ENCODE data around the gene HIVEP1. TPM values are rescaled to one million over a fixed set of nuclear protein-coding genes. Genes with fewer than 3 reads are reported as not detected.

Gene HIVEP1
- polyA plus RNA-seq, 3 donors = 1.7 to 8.7 (median 2.7) TPM

DNA sequence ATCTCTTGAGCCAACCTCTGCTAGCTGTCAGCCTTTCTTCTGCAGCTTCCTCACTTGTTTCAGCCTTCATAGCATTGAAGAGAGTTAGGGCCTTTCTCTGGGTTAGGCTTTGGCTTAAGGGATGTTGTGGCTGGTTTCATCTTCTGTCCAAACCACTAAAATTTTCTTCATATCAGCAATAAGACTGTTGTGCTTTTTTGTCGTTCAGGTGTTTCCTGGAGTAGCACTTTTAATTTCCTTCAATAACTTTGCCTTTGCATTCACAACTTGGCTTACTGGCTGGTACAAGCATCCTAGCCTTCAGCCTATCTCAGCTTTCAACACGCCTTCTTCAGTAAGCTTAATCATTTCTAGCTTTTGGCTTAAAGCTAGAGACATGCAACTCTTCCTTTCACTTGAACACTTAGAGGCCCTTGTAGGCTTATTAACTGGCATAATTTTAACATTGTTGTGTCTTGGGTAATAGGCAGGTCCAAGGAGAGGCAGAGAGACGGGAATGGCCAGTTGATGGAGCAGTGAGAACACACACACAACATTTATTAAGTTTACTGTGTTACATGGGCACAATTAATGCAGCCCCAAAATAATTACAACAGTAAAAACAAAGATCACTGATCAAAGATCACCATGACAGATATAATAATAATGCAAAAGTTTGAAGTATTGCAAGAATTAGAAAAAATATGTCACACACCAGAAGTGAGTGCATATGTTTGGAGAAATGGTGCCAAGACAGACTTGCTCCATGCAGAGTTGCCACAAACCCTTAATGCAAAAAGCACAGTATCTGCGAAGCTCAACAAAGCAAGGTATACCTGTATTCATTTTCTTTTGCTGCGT lies 98.6 kb downstream of the HIVEP1 start:
- WGBS (ENCODE audit: insufficient coverage) = 42% methylated on average over 2 of the region's 5 CpGs
- intact Hi-C loops (cut with micrococcal nuclease) = no loop called here
- Histone ChIP-seq H3K4me2 (replicated peaks; ENCODE audit: extremely low read depth, low read length, poor library complexity, severe bottlenecking) (no peak overlapping the region), H4K20me1 (ENCODE audit: insufficient read depth, low read length) (no peaks in the 10 kb centered on the region), H3K27ac (ENCODE audit: low read depth in 1 of 2, low read length in 2 of 2) (no peak overlapping the region), H3K4me1 (ENCODE audit: control insufficient read depth in 1 of 2, insufficient read depth in 2 of 2, low read length in 2 of 2) (peaks cover 5% of the 10 kb centered on the region in 2 donors), H2AFZ (ENCODE audit: insufficient read depth, low read depth, low read length, poor library complexity, severe bottlenecking) (no peak overlapping the region), H3K4me3 (replicated peaks in 1 of 3; ENCODE audit: low read depth in 2 of 3, low read length in 3 of 3) (no peak overlapping the region), H3K36me3 (replicated peaks in 1 of 2; ENCODE audit: control insufficient read depth in 1 of 2, insufficient read depth in 2 of 2, low read length in 2 of 2) (peaks cover 2 to 14% of the 10 kb centered on the region in 2 donors), H3K9me3 (replicated peaks in 1 of 2; ENCODE audit: control insufficient read depth in 1 of 2, insufficient read depth in 1 of 2, low read length in 2 of 2) (peaks cover 0 to 2% of the 10 kb centered on the region in 2 donors), H3K27me3 (ENCODE audit: control insufficient read depth in 2 of 2, insufficient read depth in 2 of 2, low read length in 2 of 2) (no peaks in the 10 kb centered on the region), H3K9ac (ENCODE audit: insufficient read depth, low read length, poor library complexity, severe bottlenecking) (no peak overlapping the region), H3K79me2 (ENCODE audit: insufficient read depth, low read length) (no peaks in the 10 kb centered on the region)
- TF ChIP-seq, protein P1, sequence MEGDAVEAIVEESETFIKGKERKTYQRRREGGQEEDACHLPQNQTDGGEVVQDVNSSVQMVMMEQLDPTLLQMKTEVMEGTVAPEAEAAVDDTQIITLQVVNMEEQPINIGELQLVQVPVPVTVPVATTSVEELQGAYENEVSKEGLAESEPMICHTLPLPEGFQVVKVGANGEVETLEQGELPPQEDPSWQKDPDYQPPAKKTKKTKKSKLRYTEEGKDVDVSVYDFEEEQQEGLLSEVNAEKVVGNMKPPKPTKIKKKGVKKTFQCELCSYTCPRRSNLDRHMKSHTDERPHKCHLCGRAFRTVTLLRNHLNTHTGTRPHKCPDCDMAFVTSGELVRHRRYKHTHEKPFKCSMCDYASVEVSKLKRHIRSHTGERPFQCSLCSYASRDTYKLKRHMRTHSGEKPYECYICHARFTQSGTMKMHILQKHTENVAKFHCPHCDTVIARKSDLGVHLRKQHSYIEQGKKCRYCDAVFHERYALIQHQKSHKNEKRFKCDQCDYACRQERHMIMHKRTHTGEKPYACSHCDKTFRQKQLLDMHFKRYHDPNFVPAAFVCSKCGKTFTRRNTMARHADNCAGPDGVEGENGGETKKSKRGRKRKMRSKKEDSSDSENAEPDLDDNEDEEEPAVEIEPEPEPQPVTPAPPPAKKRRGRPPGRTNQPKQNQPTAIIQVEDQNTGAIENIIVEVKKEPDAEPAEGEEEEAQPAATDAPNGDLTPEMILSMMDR (IDR thresholded peaks at IDR 0.05) = no peak
- DNase-seq = no peak
- no peak overlapping the region for H3K27ac Mint-ChIP-seq
- H3K4me1 Mint-ChIP-seq = peaks cover 18% of the 10 kb centered on the region
- no peaks in the 10 kb centered on the region for H3K27me3 Mint-ChIP-seq (ENCODE audit: low read depth in 3 of 3)
- H3K4me3 Mint-ChIP-seq = no peak overlapping the region
- H3K9me3 Mint-ChIP-seq = peaks cover 0 to 10% (median 4%) of the 10 kb centered on the region in 7 donors
- peaks cover 15 to 23% of the 10 kb centered on the region in 2 donors for H3K36me3 Mint-ChIP-seq

DNA sequence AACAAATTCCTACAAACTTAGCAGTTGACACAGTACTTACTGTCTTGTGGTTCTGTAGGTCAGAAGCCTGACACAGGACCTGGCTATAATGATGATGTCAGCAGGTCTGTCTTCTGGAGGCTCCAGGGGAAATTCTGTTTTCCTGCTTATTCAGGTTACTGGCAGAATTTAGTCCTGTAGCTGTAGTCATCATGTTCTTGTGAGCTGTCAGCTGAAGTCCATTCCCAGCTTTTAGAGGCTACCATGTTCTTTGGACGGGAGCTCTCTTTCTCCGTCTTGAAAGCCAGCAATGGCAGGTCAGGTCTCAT lies 99.2 kb downstream of the HIVEP1 start:
- peaks cover 0 to 12% (median 4%) of the 10 kb centered on the region in 7 donors for H3K9me3 Mint-ChIP-seq
- no peak for DNase-seq
- peaks cover 0 to 2% of the 10 kb centered on the region in 2 donors for H3K9me3 ChIP-seq (replicated peaks in 1 of 2; ENCODE audit: control insufficient read depth in 1 of 2, insufficient read depth in 1 of 2, low read length in 2 of 2)
- peaks cover 17 to 23% of the 10 kb centered on the region in 2 donors for H3K36me3 Mint-ChIP-seq
- peaks cover 5 to 10% of the 10 kb centered on the region in 2 donors for H3K4me1 ChIP-seq (ENCODE audit: control insufficient read depth in 1 of 2, insufficient read depth in 2 of 2, low read length in 2 of 2)
- no peak overlapping the region for H3K9ac ChIP-seq (ENCODE audit: insufficient read depth, low read length, poor library complexity, severe bottlenecking)
- no peaks in the 10 kb centered on the region for H4K20me1 ChIP-seq (ENCODE audit: insufficient read depth, low read length)
- no peak overlapping the region for H3K4me3 ChIP-seq (replicated peaks in 1 of 3; ENCODE audit: low read depth in 2 of 3, low read length in 3 of 3)
- no peaks in the 10 kb centered on the region for H3K27me3 Mint-ChIP-seq (ENCODE audit: low read depth in 3 of 3)
- H3K79me2 ChIP-seq (ENCODE audit: insufficient read depth, low read length) = no peaks in the 10 kb centered on the region
- intact Hi-C loops (cut with micrococcal nuclease) = no loop called here
- no peak overlapping the region for H3K27ac ChIP-seq (ENCODE audit: low read depth in 1 of 2, low read length in 2 of 2)
- H3K36me3 ChIP-seq (replicated peaks in 1 of 2; ENCODE audit: control insufficient read depth in 1 of 2, insufficient read depth in 2 of 2, low read length in 2 of 2) = peaks cover 2 to 14% of the 10 kb centered on the region in 2 donors
- TF ChIP-seq, protein P1 (IDR thresholded peaks at IDR 0.05) = no peak
- no peak overlapping the region for H3K27ac Mint-ChIP-seq
- H3K4me3 Mint-ChIP-seq = no peak overlapping the region
- H3K4me1 Mint-ChIP-seq = peaks cover 23% of the 10 kb centered on the region
- H2AFZ ChIP-seq (ENCODE audit: insufficient read depth, low read depth, low read length, poor library complexity, severe bottlenecking) = no peak overlapping the region
- no peaks in the 10 kb centered on the region for H3K27me3 ChIP-seq (ENCODE audit: control insufficient read depth in 2 of 2, insufficient read depth in 2 of 2, low read length in 2 of 2)
- no CpG with 5 or more reads among the region's 2 CpGs for WGBS (ENCODE audit: insufficient coverage)
- H3K4me2 ChIP-seq (replicated peaks; ENCODE audit: extremely low read depth, low read length, poor library complexity, severe bottlenecking) = no peak overlapping the region
